Neural progenitor cell (in vitro differentiated cells): ENCODE results near the gene RAP1GDS1. TPM values are rescaled to one million over a fixed set of nuclear protein-coding genes. Genes with fewer than 3 reads are reported as not detected.

Experiments used
- DNase-seq: peaks from one replicate; pipeline ENCODE4 v3.0.0-alpha.2; 2016; ENCODE audit warnings: low spot score
- H2AFZ ChIP-seq: fragments of 200-600 bp; sonication (generic); replicated peaks from 2 replicates; pipeline ENCODE4 v1.6.1; 2016; ENCODE audit warnings: antibody characterized with exemption
- H3F3A ChIP-seq: fragments of 200-600 bp; sonication (generic); 2 replicates; pipeline ENCODE4 v1.6.1; 2016; ENCODE audit warnings: antibody characterized with exemption, low read depth
- H3K27ac ChIP-seq: fragments of 200-600 bp; sonication (generic); 2 replicates; pipeline ENCODE4 v1.5.1; 2016; ENCODE audit warnings: mild to moderate bottlenecking
- H3K27me3 ChIP-seq: fragments of 200-600 bp; sonication (generic); 2 replicates; pipeline ENCODE4 v1.6.1; 2016; ENCODE audit warnings: mild to moderate bottlenecking, moderate library complexity
- H3K36me3 ChIP-seq: fragments of 200-600 bp; sonication (generic); 2 replicates; pipeline ENCODE4 v1.5.1; 2016
- H3K4me1 ChIP-seq: fragments of 200-600 bp; sonication (generic); 2 replicates; pipeline ENCODE4 v1.6.1; 2016; ENCODE audit warnings: mixed run types
- H3K4me2 ChIP-seq: fragments of 200-600 bp; sonication (generic); 2 replicates; pipeline ENCODE4 v1.6.1; 2016
- H3K4me3 ChIP-seq: fragments of 200-600 bp; sonication (generic); 2 replicates; pipeline ENCODE4 v1.5.1; 2016
- H3K79me2 ChIP-seq: fragments of 200-600 bp; sonication (generic); 2 replicates; pipeline ENCODE4 v1.6.1; 2016; ENCODE audit warnings: low read depth
- H3K9ac ChIP-seq: fragments of 200-600 bp; sonication (generic); 2 replicates; pipeline ENCODE4 v1.6.1; 2016
- H3K9me3 ChIP-seq: fragments of 200-600 bp; sonication (generic); 2 replicates; pipeline ENCODE4 v1.5.1; 2016; ENCODE audit warnings: low read depth
- H4K20me1 ChIP-seq: fragments of 200-600 bp; sonication (generic); 2 replicates; pipeline ENCODE4 v1.6.1; 2016; ENCODE audit warnings: low read depth
- H3K27ac Mint-ChIP-seq: 3 replicates; pipeline ENCODE4 v1.8.0; 2021; ENCODE audit warnings: mixed read lengths
- H3K27me3 Mint-ChIP-seq: 2 replicates; pipeline ENCODE4 v1.8.0; 2022; ENCODE audit warnings: low read depth, mild to moderate bottlenecking, inconsistent platforms, moderate library complexity, mixed read lengths; ENCODE audit not compliant: insufficient read depth
- H3K36me3 Mint-ChIP-seq: 3 replicates; pipeline ENCODE4 v1.8.0; 2021; ENCODE audit warnings: mixed read lengths
- H3K4me1 Mint-ChIP-seq: 3 replicates; pipeline ENCODE4 v1.8.0; 2021; ENCODE audit warnings: mixed read lengths
- H3K4me3 Mint-ChIP-seq: 3 replicates; pipeline ENCODE4 v1.8.0; 2021; ENCODE audit warnings: mild to moderate bottlenecking, moderate library complexity, mixed read lengths
- H3K9me3 Mint-ChIP-seq: 3 replicates; pipeline ENCODE4 v1.8.0; 2020; ENCODE audit warnings: mixed read lengths
- CTCF ChIP-seq: fragments of 200-600 bp; sonication (generic); IDR thresholded peaks from 2 replicates; pipeline ENCODE4 v1.5.1; 2017; ENCODE audit warnings: antibody characterized with exemption, mild to moderate bottlenecking
- EZH2 ChIP-seq: fragments of 200-600 bp; sonication (generic); IDR thresholded peaks from 2 replicates; pipeline ENCODE4 v1.6.1; 2017; ENCODE audit warnings: antibody characterized with exemption, mild to moderate bottlenecking, moderate library complexity
- EZH2phosphoT487 ChIP-seq: fragments of 200-600 bp; sonication (generic); IDR thresholded peaks from 2 replicates; pipeline ENCODE4 v1.6.1; 2017; ENCODE audit warnings: antibody characterized with exemption
- total RNA-seq: library from RNA; depleted of rRNA; stranded (reverse); fragments of >200 nt; gene quantifications from 2 replicates; pipeline ENCODE4 v1.2.3, GENCODE V29; 2015; ENCODE audit warnings: low replicate concordance

Gene RAP1GDS1
- total RNA-seq, 1 donor from 2014 or later: 65.1 TPM

GRCh38 chr4:98466868-98467599 lies 205.8 kb downstream of the RAP1GDS1 start:
- H3K9me3 Mint-ChIP-seq: no peaks in the 10 kb centered on the region
- H3K27me3 Mint-ChIP-seq: peaks cover 2% of the 10 kb centered on the region
- Histone ChIP-seq H3K27ac (no peak overlapping the region), H4K20me1 (no peaks in the 10 kb centered on the region), H2AFZ (no peak overlapping the region), H3K36me3 (no peaks in the 10 kb centered on the region), H3K27me3 (no peaks in the 10 kb centered on the region), H3K4me3 (no peak overlapping the region), H3K4me1 (no peaks in the 10 kb centered on the region), H3K9me3 (no peaks in the 10 kb centered on the region), H3K79me2 (no peaks in the 10 kb centered on the region), H3K4me2 (no peak overlapping the region), H3F3A (no peaks in the 10 kb centered on the region), H3K9ac (no peak overlapping the region)
- H3K27ac Mint-ChIP-seq: no peak overlapping the region
- DNase-seq: no peak
- peaks cover 13% of the 10 kb centered on the region for H3K4me1 Mint-ChIP-seq
- no peak overlapping the region for H3K4me3 Mint-ChIP-seq
- no peak for TF ChIP-seq EZH2
- no peak for TF ChIP-seq CTCF
- no peak for TF ChIP-seq EZH2phosphoT487
- peaks cover 18% of the 10 kb centered on the region for H3K36me3 Mint-ChIP-seq

- Mint-ChIP-seq H3K27ac (peak overlapping the region; percentile 7), H3K4me1 (peaks cover 13% of the 10 kb centered on the region), H3K36me3 (peaks cover 25% of the 10 kb centered on the region), H3K27me3 (peaks cover 2% of the 10 kb centered on the region), H3K4me3 (peak overlapping the region; percentile 81), H3K9me3 (no peaks in the 10 kb centered on the region)
- H3K9ac ChIP-seq: no peak overlapping the region
- H3K36me3 ChIP-seq: no peaks in the 10 kb centered on the region
- H3K4me3 ChIP-seq: peak overlapping the region; percentile 39
- H3K4me2 ChIP-seq: peak overlapping the region; percentile 67
- TF ChIP-seq CTCF: peak; percentile 84
- TF ChIP-seq EZH2: no peak
- H3K79me2 ChIP-seq: no peaks in the 10 kb centered on the region
- H3K4me1 ChIP-seq: no peaks in the 10 kb centered on the region
- H2AFZ ChIP-seq: peak overlapping the region; percentile 74
- H3F3A ChIP-seq: no peaks in the 10 kb centered on the region
- no peaks in the 10 kb centered on the region for H3K27me3 ChIP-seq
- H3K9me3 ChIP-seq: no peaks in the 10 kb centered on the region
- peak; percentile 92 for DNase-seq
- H4K20me1 ChIP-seq: no peaks in the 10 kb centered on the region
- H3K27ac ChIP-seq: no peak overlapping the region
These were observed 206.5 kb downstream of the RAP1GDS1 start for GRCh38 chr4:98467627-98468072.

GRCh38 chr4:98468709-98469108 lies 207.5 kb downstream of the RAP1GDS1 start:
- no peak overlapping the region for H3K27ac Mint-ChIP-seq
- H3K27me3 ChIP-seq: no peaks in the 10 kb centered on the region
- H3K4me3 ChIP-seq: no peak overlapping the region
- H3K79me2 ChIP-seq: no peaks in the 10 kb centered on the region
- H3K4me2 ChIP-seq: no peak overlapping the region
- no peak overlapping the region for H3K4me3 Mint-ChIP-seq
- H2AFZ ChIP-seq: no peak overlapping the region
- H3K9ac ChIP-seq: no peak overlapping the region
- H3K9me3 ChIP-seq: no peaks in the 10 kb centered on the region
- peaks cover 28% of the 10 kb centered on the region for H3K36me3 Mint-ChIP-seq
- no peaks in the 10 kb centered on the region for H3K9me3 Mint-ChIP-seq
- H3K36me3 ChIP-seq: no peaks in the 10 kb centered on the region
- H3K27me3 Mint-ChIP-seq: peaks cover 2% of the 10 kb centered on the region
- no peak for TF ChIP-seq CTCF
- TF ChIP-seq EZH2phosphoT487: no peak
- no peak for TF ChIP-seq EZH2
- peak; percentile 40 for DNase-seq
- no peak overlapping the region for H3K27ac ChIP-seq
- peaks cover 13% of the 10 kb centered on the region for H3K4me1 Mint-ChIP-seq
- no peaks in the 10 kb centered on the region for H4K20me1 ChIP-seq
- no peaks in the 10 kb centered on the region for H3F3A ChIP-seq
- no peaks in the 10 kb centered on the region for H3K4me1 ChIP-seq
